HG02870 (cell line): ENCODE measurements around the gene CAMTA1.

Experiments
- ATAC-seq: cut with Tn5 transposase; IDR thresholded peaks from one replicate; pipeline ENCODE4 v1.9.1; 2021; ENCODE audit warnings: mild to moderate bottlenecking, moderate library complexity; ENCODE audit not compliant: unreplicated experiment

Gene CAMTA1

GRCh38 chr1:7177021-7177420 lies 391.8 kb downstream of the CAMTA1 start:
- no peak for ATAC-seq

- ATAC-seq: no peak
Measured at GRCh38 chr1:7177438-7178146, 392.3 kb downstream of the CAMTA1 start.

- ATAC-seq: no peak
Measured at GRCh38 chr1:7178336-7178735, 393.1 kb downstream of the CAMTA1 start.

- ATAC-seq: no peak
Measured at GRCh38 chr1:7178741-7179140, 393.5 kb downstream of the CAMTA1 start.

- no peak for ATAC-seq
Measured at GRCh38 chr1:7185721-7186120, 400.5 kb downstream of the CAMTA1 start.

- no peak for ATAC-seq
Measured at GRCh38 chr1:7186382-7187111, 401.3 kb downstream of the CAMTA1 start.

- no peak for ATAC-seq
Measured at GRCh38 chr1:7187112-7187493, 401.8 kb downstream of the CAMTA1 start.

GRCh38 chr1:7190261-7190660 lies 405.0 kb downstream of the CAMTA1 start:
- no peak for ATAC-seq

GRCh38 chr1:7192453-7192852 lies 407.2 kb downstream of the CAMTA1 start:
- no peak for ATAC-seq

- ATAC-seq: no peak
Measured at GRCh38 chr1:7196036-7196911, 411.0 kb downstream of the CAMTA1 start.

GRCh38 chr1:7198664-7199063 lies 413.4 kb downstream of the CAMTA1 start:
- ATAC-seq: no peak

- no peak for ATAC-seq
Measured at GRCh38 chr1:7199077-7199779, 414.0 kb downstream of the CAMTA1 start.

GRCh38 chr1:7207875-7208646 lies 422.8 kb downstream of the CAMTA1 start:
- no peak for ATAC-seq

- no peak for ATAC-seq
Measured at GRCh38 chr1:7208647-7209180, 423.5 kb downstream of the CAMTA1 start.

- ATAC-seq: no peak
Measured at GRCh38 chr1:7209336-7209735, 424.1 kb downstream of the CAMTA1 start.

- ATAC-seq: no peak
Measured at GRCh38 chr1:7218210-7218832, 433.1 kb downstream of the CAMTA1 start.

- no peak for ATAC-seq
Measured at GRCh38 chr1:7219031-7219430, 433.8 kb downstream of the CAMTA1 start.

- ATAC-seq: no peak
Measured at GRCh38 chr1:7220007-7220406, 434.8 kb downstream of the CAMTA1 start.

- no peak for ATAC-seq
Measured at GRCh38 chr1:7220712-7221252, 435.5 kb downstream of the CAMTA1 start.
